ENCODE results near the gene ETF1. TPM values are rescaled to one million over a fixed set of nuclear protein-coding genes. Genes with fewer than 3 reads are reported as not detected.
A peak's percentile ranks its signal among the peaks of the same experiment; 100 is the strongest.

ETF1 gene
- 100 to 1,000 TPM; 131 to 132 TPM for total RNA-seq

- Mint-ChIP-seq H3K27me3 (no peaks in the 10 kb centered on the region), H3K4me3 (peak within 1 kb of the TSS; percentile 98), H3K27ac (peak within 1 kb of the TSS; percentile 100), H3K4me1 (ENCODE audit: low read depth) (peaks cover 71% of the 10 kb centered on the region), H3K36me3 (peaks cover 30% of the 10 kb centered on the region), H3K9me3 (no peaks in the 10 kb centered on the region)
- peak; percentile 100 for DNase-seq
- intact Hi-C loops (cut with micrococcal nuclease) = loop anchor here (1.0 to 10.0 kb wide), 8 partner anchors 32 to 1632 kb away; partner anchors contain the start of genes BRD8, CDC23, CYSTM1 and EGR1
- CTCF ChIA-PET = interaction anchor here (0.7 to 3.0 kb wide), 10 partner anchors 12 to 756 kb away, joined by 3 to 18 read pairs (median 6); partner anchors contain the start of genes EGR1, HSPA9 and KDM3B
- POLR2A ChIA-PET = interaction anchor here (0.6 to 2.9 kb wide), 20 partner anchors 8 to 799 kb away, joined by 3 to 41 read pairs (median 4); partner anchors contain the start of genes CDC23, CDC25C, EGR1 and FAM53C
Measured at GRCh38 chr5:138542956-138543729, at the start of gene ETF1. ETF1 (minus strand) TSS chr5:138543236; CDS start chr5:138542918, 318 bp downstream.

- POLR2A ChIA-PET = no interaction called here
- H3K27ac Mint-ChIP-seq = no peak overlapping the region
- CTCF ChIA-PET = interaction anchor here (0.6 kb wide), 1 partner anchor 238 kb away, joined by 3 read pairs; no protein-coding TSS in a partner anchor
- H3K27me3 Mint-ChIP-seq = peaks cover 7% of the 10 kb centered on the region
- H3K36me3 Mint-ChIP-seq = no peaks in the 10 kb centered on the region
- no peak for DNase-seq
- H3K4me3 Mint-ChIP-seq = no peak overlapping the region
- intact Hi-C loops (cut with micrococcal nuclease) = no loop called here
- H3K9me3 Mint-ChIP-seq = no peaks in the 10 kb centered on the region
- H3K4me1 Mint-ChIP-seq (ENCODE audit: low read depth) = no peaks in the 10 kb centered on the region
Measured at GRCh38 chr5:138588013-138588788, 45.2 kb upstream of the ETF1 start.

GRCh38 chr5:138585157-138585556 is 42.1 kb upstream of the ETF1 start:
- Mint-ChIP-seq H3K4me1 (ENCODE audit: low read depth) (no peaks in the 10 kb centered on the region), H3K36me3 (no peaks in the 10 kb centered on the region), H3K27ac (no peak overlapping the region), H3K9me3 (no peaks in the 10 kb centered on the region), H3K27me3 (peaks cover 5% of the 10 kb centered on the region), H3K4me3 (no peak overlapping the region)
- intact Hi-C loops (cut with micrococcal nuclease) = no loop called here
- no peak for DNase-seq
- ChIA-PET CTCF (no interaction called here), POLR2A (no interaction called here)

- POLR2A ChIA-PET = no interaction called here
- intact Hi-C loops (cut with micrococcal nuclease) = no loop called here
- CTCF ChIA-PET = interaction anchor here (0.5 to 1.5 kb wide), 2 partner anchors 9 to 265 kb away, joined by 3 read pairs; partner anchors contain the start of gene HSPA9
- no peak overlapping the region for H3K4me3 Mint-ChIP-seq
- H3K27me3 Mint-ChIP-seq = peaks cover 5% of the 10 kb centered on the region
- DNase-seq = no peak
- H3K9me3 Mint-ChIP-seq = no peaks in the 10 kb centered on the region
- H3K27ac Mint-ChIP-seq = no peak overlapping the region
- H3K36me3 Mint-ChIP-seq = no peaks in the 10 kb centered on the region
- H3K4me1 Mint-ChIP-seq (ENCODE audit: low read depth) = no peaks in the 10 kb centered on the region
Measured at GRCh38 chr5:138583984-138584637, 41.1 kb upstream of the ETF1 start.

GRCh38 chr5:138582959-138583358 is 39.9 kb upstream of the ETF1 start:
- Mint-ChIP-seq H3K27me3 (peaks cover 5% of the 10 kb centered on the region), H3K4me1 (ENCODE audit: low read depth) (no peaks in the 10 kb centered on the region), H3K9me3 (no peaks in the 10 kb centered on the region), H3K27ac (no peak overlapping the region), H3K4me3 (no peak overlapping the region), H3K36me3 (no peaks in the 10 kb centered on the region)
- intact Hi-C loops (cut with micrococcal nuclease) = no loop called here
- CTCF ChIA-PET = interaction anchor here (1.6 kb wide), 1 partner anchor 14 kb away, joined by 4 read pairs; no protein-coding TSS in a partner anchor
- DNase-seq = no peak
- POLR2A ChIA-PET = no interaction called here

GRCh38 chr5:138580777-138581176 is 37.7 kb upstream of the ETF1 start:
- H3K27ac Mint-ChIP-seq = no peak overlapping the region
- CTCF ChIA-PET = interaction anchor here (1.8 kb wide), 1 partner anchor 212 kb away, joined by 9 read pairs; no protein-coding TSS in a partner anchor
- no peak overlapping the region for H3K4me3 Mint-ChIP-seq
- peaks cover 3% of the 10 kb centered on the region for H3K27me3 Mint-ChIP-seq
- H3K9me3 Mint-ChIP-seq = no peaks in the 10 kb centered on the region
- POLR2A ChIA-PET = no interaction called here
- DNase-seq = no peak
- peaks cover 2% of the 10 kb centered on the region for H3K36me3 Mint-ChIP-seq
- intact Hi-C loops (cut with micrococcal nuclease) = no loop called here
- H3K4me1 Mint-ChIP-seq (ENCODE audit: low read depth) = peaks cover 6% of the 10 kb centered on the region

GRCh38 chr5:138580001-138580400 is 37.0 kb upstream of the ETF1 start:
- intact Hi-C loops (cut with micrococcal nuclease) = no loop called here
- no peak overlapping the region for H3K27ac Mint-ChIP-seq
- peaks cover 3% of the 10 kb centered on the region for H3K36me3 Mint-ChIP-seq
- no peak for DNase-seq
- H3K27me3 Mint-ChIP-seq = peaks cover 3% of the 10 kb centered on the region
- CTCF ChIA-PET = interaction anchor here (0.6 to 1.8 kb wide), 20 partner anchors 14 to 695 kb away, joined by 3 to 17 read pairs (median 5); partner anchors contain the start of gene SIL1
- H3K4me3 Mint-ChIP-seq = no peak overlapping the region
- no peaks in the 10 kb centered on the region for H3K9me3 Mint-ChIP-seq
- H3K4me1 Mint-ChIP-seq (ENCODE audit: low read depth) = peaks cover 8% of the 10 kb centered on the region
- POLR2A ChIA-PET = no interaction called here

GRCh38 chr5:138579517-138579863 is 36.5 kb upstream of the ETF1 start:
- Mint-ChIP-seq H3K4me1 (ENCODE audit: low read depth) (peaks cover 8% of the 10 kb centered on the region), H3K4me3 (no peak overlapping the region), H3K27me3 (no peaks in the 10 kb centered on the region), H3K36me3 (peaks cover 8% of the 10 kb centered on the region), H3K27ac (no peak overlapping the region), H3K9me3 (no peaks in the 10 kb centered on the region)
- ChIA-PET POLR2A (no interaction called here), CTCF (interaction anchor here (0.6 to 1.8 kb wide), 27 partner anchors 13 to 696 kb away, joined by 3 to 17 read pairs (median 4); partner anchors contain the start of gene SIL1)
- no peak for DNase-seq
- intact Hi-C loops (cut with micrococcal nuclease) = loop anchor here (1.0 to 10.0 kb wide), 6 partner anchors 54 to 985 kb away; partner anchors contain the start of genes CTNNA1, HNRNPA0 and UBE2D2

- Mint-ChIP-seq H3K36me3 (peaks cover 22% of the 10 kb centered on the region), H3K9me3 (no peaks in the 10 kb centered on the region), H3K4me3 (no peak overlapping the region), H3K27ac (peak overlapping the region; percentile 69), H3K4me1 (ENCODE audit: low read depth) (peaks cover 21% of the 10 kb centered on the region), H3K27me3 (no peaks in the 10 kb centered on the region)
- intact Hi-C loops (cut with micrococcal nuclease) = loop anchor here (5.0 to 10.0 kb wide), 4 partner anchors 75 to 987 kb away; partner anchors contain the start of genes CTNNA1, HNRNPA0 and UBE2D2
- CTCF ChIA-PET = interaction anchor here (1.7 to 2.8 kb wide), 2 partner anchors 34 to 57 kb away, joined by 4 to 13 read pairs; partner anchors contain the start of gene ETF1
- no peak for DNase-seq
- POLR2A ChIA-PET = no interaction called here
Measured at GRCh38 chr5:138577452-138577851, 34.4 kb upstream of the ETF1 start.

- H3K36me3 Mint-ChIP-seq = peaks cover 35% of the 10 kb centered on the region
- peak; percentile 98 for DNase-seq
- peak within 1 kb of the TSS; percentile 98 for H3K27ac Mint-ChIP-seq
- intact Hi-C loops (cut with micrococcal nuclease) = loop anchor here (1.0 to 10.0 kb wide), 11 partner anchors 10 to 989 kb away; partner anchors contain the start of genes CTNNA1, DNAJC18, ETF1 and FAM53C
- ChIA-PET CTCF (interaction anchor here (1.3 to 2.8 kb wide), 6 partner anchors 9 to 222 kb away, joined by 3 to 13 read pairs (median 8); partner anchors contain the start of genes EGR1 and ETF1), POLR2A (interaction anchor here (0.8 to 3.7 kb wide), 15 partner anchors 10 to 839 kb away, joined by 3 to 41 read pairs (median 3); partner anchors contain the start of genes BRD8, CTNNA1, EGR1 and ETF1)
- H3K9me3 Mint-ChIP-seq = no peaks in the 10 kb centered on the region
- H3K27me3 Mint-ChIP-seq = no peaks in the 10 kb centered on the region
- H3K4me3 Mint-ChIP-seq = peak within 1 kb of the TSS; percentile 99
- peaks cover 35% of the 10 kb centered on the region for H3K4me1 Mint-ChIP-seq (ENCODE audit: low read depth)
Measured at GRCh38 chr5:138575194-138576015, 32.4 kb upstream of the ETF1 start, which contains the start of gene HSPA9. HSPA9 (minus strand) TSS chr5:138575401; CDS start chr5:138575318, 83 bp downstream.

Measured in activated CD4-positive, alpha-beta memory T cell treated with anti-CD3 and anti-CD28 coated beads for 36 hours (primary cell).